K562 (cell line): ENCODE results near the gene STEAP3. TPM values are rescaled to one million over a fixed set of nuclear protein-coding genes. Genes with fewer than 3 reads are reported as not detected.

ENCODE experiments used
- ATAC-seq: fragments of 200-7000 bp; cut with Tn5 transposase; 3 replicates; pipeline ENCODE4 v1.9.1; 2020; ENCODE audit warnings: moderate library complexity
- BruUV-seq: library from RNA; stranded (reverse); fragments of 400-500 nt; replicated peaks from 2 replicates; lab custom pipeline; 2021; lab: Mats Ljungman, UMichigan
- CTCF ChIA-PET: fragments of 300-600 bp; formaldehyde crosslinking; extraction: SDS; loops from one replicate; lab custom pipeline; 2021; ENCODE audit warnings: low intra/inter-chr PET ratio; lab: Yijun Ruan, JAX
- POLR2A ChIA-PET: fragments of 300-600, 350-650 bp; sonication (Branson Sonifier 250); formaldehyde crosslinking; extraction: SDS; loops from one replicate; lab custom pipeline; 2021; ENCODE audit warnings: antibody characterized with exemption, inconsistent platforms; lab: Yijun Ruan, JAX
- DNase-seq, 4 experiments: peaks; one replicate each; pipeline versions ENCODE4 v3.0.0 to v3.0.0-alpha.2; 2011 to 2018; ENCODE audit warnings: low spot score in 3 of 4, mixed read lengths in 3 of 4; ENCODE audit errors: extremely low read depth in 1 of 4
- FAIRE-seq: peaks from 2 replicates; lab custom pipeline; 2011; peaks lifted over from hg19 to GRCh38; lab: Jason Lieb, UNC
- H2AFZ ChIP-seq: 2 replicates; pipeline ENCODE4 v1.6.0; 2011; ENCODE audit warnings: low read depth, low read length, control low read depth, inconsistent platforms
- H3K27ac ChIP-seq: fragments of 200-600 bp; 3 replicates; pipeline ENCODE4 v1.8.0; 2011; ENCODE audit warnings: low read depth, mild to moderate bottlenecking, control low read depth, inconsistent platforms, low read length, moderate library complexity, mixed read lengths; ENCODE audit errors: extremely low read depth
- H3K27me3 ChIP-seq, 2 experiments: fragments of 300-600 bp in 1 of 2; 2 replicates in 1 of 2; 3 replicates in 1 of 2; pipeline versions ENCODE4 v1.6.0 to v1.8.0; 2011; ENCODE audit warnings: inconsistent platforms in 2 of 2, low read length in 2 of 2, mild to moderate bottlenecking in 1 of 2, mixed read lengths in 1 of 2, moderate library complexity in 1 of 2; ENCODE audit not compliant: control insufficient read depth in 2 of 2, insufficient read depth in 2 of 2
- H3K36me3 ChIP-seq: fragments of 300-600 bp; 3 replicates; pipeline ENCODE4 v1.8.0; 2011; ENCODE audit warnings: mild to moderate bottlenecking, low read length, inconsistent platforms; ENCODE audit not compliant: control insufficient read depth, insufficient read depth
- H3K4me1 ChIP-seq, 2 experiments: fragments of 200-600 bp in 1 of 2; replicated peaks in 1 of 2; 2 replicates in 1 of 2; 3 replicates in 1 of 2; pipeline versions ENCODE4 v1.5.1 to v1.8.0; 2011; ENCODE audit warnings: inconsistent platforms in 2 of 2, low read length in 2 of 2, mild to moderate bottlenecking in 1 of 2, mixed read lengths in 1 of 2, moderate library complexity in 1 of 2; ENCODE audit not compliant: control insufficient read depth in 2 of 2, insufficient read depth in 2 of 2
- H3K4me2 ChIP-seq: 2 replicates; pipeline ENCODE4 v1.6.1; 2011; ENCODE audit warnings: low read length, control low read depth, inconsistent platforms, mixed read lengths; ENCODE audit not compliant: insufficient read depth
- H3K4me3 ChIP-seq: fragments of 200-600 bp; sonication (generic), shearing (Covaris generic); 2 replicates; pipeline ENCODE4 v1.5.1; 2016; ENCODE audit warnings: control low read depth, inconsistent platforms
- H3K79me2 ChIP-seq: fragments of 200-600 bp; 3 replicates; pipeline ENCODE4 v1.8.0; 2011; ENCODE audit warnings: low read length, inconsistent platforms; ENCODE audit not compliant: control insufficient read depth, insufficient read depth
- H3K9ac ChIP-seq, 2 experiments: 2 replicates each; pipeline versions ENCODE4 v1.6.0 to v1.6.1; 2011; ENCODE audit warnings: low read depth in 2 of 2, low read length in 2 of 2, control low read depth in 1 of 2, inconsistent platforms in 1 of 2, mild to moderate bottlenecking in 1 of 2, mixed read lengths in 1 of 2; ENCODE audit not compliant: insufficient read depth in 1 of 2
- H3K9me1 ChIP-seq: one replicate; pipeline ENCODE4 v1.6.0; 2011; ENCODE audit warnings: inconsistent platforms, mild to moderate bottlenecking, low read length, moderate library complexity; ENCODE audit not compliant: control insufficient read depth, insufficient read depth
- H3K9me3 ChIP-seq: replicated peaks from 2 replicates; pipeline ENCODE4 v1.5.1; 2011; ENCODE audit warnings: low read depth, low read length, inconsistent platforms; ENCODE audit not compliant: control insufficient read depth, insufficient read depth
- H4K20me1 ChIP-seq: replicated peaks from 2 replicates; pipeline ENCODE4 v1.6.1; 2011; ENCODE audit warnings: low read length, inconsistent platforms, mixed read lengths; ENCODE audit not compliant: control insufficient read depth, insufficient read depth
- CBFB ChIP-seq: sonication (generic); formaldehyde crosslinking; IDR thresholded peaks from 2 replicates; pipeline ENCODE4 v1.4.0; 2020; ENCODE audit warnings: mild to moderate bottlenecking, missing genetic modification reagents
- GATA2 ChIP-seq: sonication (generic); formaldehyde crosslinking; IDR thresholded peaks from 2 replicates; pipeline ENCODE4 v1.4.0; 2020; ENCODE audit warnings: mild to moderate bottlenecking, missing genetic modification reagents
- IRF1 ChIP-seq: sonication (generic); formaldehyde crosslinking; IDR thresholded peaks from 2 replicates; pipeline ENCODE4 v1.8.0; 2022; ENCODE audit warnings: missing genetic modification reagents, mild to moderate bottlenecking, borderline replicate concordance
- MXI1 ChIP-seq: IDR thresholded peaks from 2 replicates; pipeline ENCODE4 v1.6.1; 2011; ENCODE audit warnings: low read depth, mild to moderate bottlenecking, improper control_type of control experiment, low read length
- SIRT6 ChIP-seq: IDR thresholded peaks from one replicate; pipeline ENCODE4 v1.6.1; 2012; ENCODE audit warnings: low read depth, mild to moderate bottlenecking, control low read depth, inconsistent platforms, low read length, moderate library complexity
- TFAP4 ChIP-seq: sonication (generic); formaldehyde crosslinking; IDR thresholded peaks from 2 replicates; pipeline ENCODE4 v1.8.0; 2022; ENCODE audit warnings: missing genetic modification reagents, mild to moderate bottlenecking, moderate library complexity, borderline replicate concordance
- ZNF436 ChIP-seq: fragments of 250-450, 450-650 bp; sonication (Bioruptor Pico); formaldehyde crosslinking; IDR thresholded peaks from 2 replicates; pipeline ENCODE4 v1.7.0; 2020; ENCODE audit warnings: mild to moderate bottlenecking
- WGBS: fragments of 100-300 bp; shearing (Covaris generic); methylation state at CpG from one replicate; pipeline ENCODE4 v1.1.6; 2016; ENCODE audit warnings: low coverage, mixed read lengths; ENCODE audit not compliant: insufficient coverage; ENCODE audit errors: missing lambda C conversion rate; 5-methylcytosine and 5-hydroxymethylcytosine counted together
- in situ Hi-C: fragments of 300-500 bp; cut with MboI; formaldehyde crosslinking; loops from 4 replicates; pipeline ENCODE4 v1.15.0; 2018; ENCODE audit warnings: inconsistent platforms, mixed read lengths
- intact Hi-C: fragments of 100-400 bp; cut with micrococcal nuclease; formaldehyde crosslinking; loops from 2 replicates; pipeline ENCODE4 v1.14.2; 2022
- polyA plus RNA-seq, 8 experiments: library from polyadenylated mRNA; depleted of rRNA in 4 of 8; stranded (reverse) in 5 of 8; unstranded in 3 of 8; fragments of >200 nt; fragmentation: Nextera tagmentation in 2 of 8; fragmentation: Illumina TruSeq in 1 of 8; extraction: Ambion mirVana in 2 of 8; extraction: Trizol in 1 of 8; gene quantifications; 2 replicates each; pipeline versions ENCODE4 v1.2.1 to v1.2.3, GENCODE V29; 2011 to 2014; ENCODE audit warnings: inconsistent platforms in 1 of 8, missing spikeins in 1 of 8
- total RNA-seq, 7 experiments: library from RNA; depleted of rRNA in 6 of 7; stranded (reverse); fragments of >200 nt in 6 of 7; fragmentation: Illumina TruSeq in 2 of 7; extraction: Trizol in 2 of 7; gene quantifications; 2 replicates each; pipeline versions ENCODE4 v1.2.1 to v1.2.3, GENCODE V29; 2011 to 2021; ENCODE audit warnings: low replicate concordance in 1 of 7
- TF ChIP-seq, protein P1 (sequence below): fragments of 250-450 bp; sonication (Bioruptor Pico); IDR thresholded peaks from 2 replicates; pipeline ENCODE4 v1.8.0; 2022; ENCODE audit warnings: moderate library complexity, mild to moderate bottlenecking, inconsistent platforms
- TF ChIP-seq, protein P2 (sequence below), 2 experiments: fragments of 450-650 bp; formaldehyde crosslinking in 1 of 2; IDR thresholded peaks; 2 replicates each; pipeline versions ENCODE4 v1.4.0 to v1.6.1; 2014 to 2020; ENCODE audit warnings: mild to moderate bottlenecking in 2 of 2, borderline replicate concordance in 1 of 2, low read depth in 1 of 2

The STEAP3 gene
- total and polyA plus RNA-seq, 9 of the 15 experiments (the other 6 are each of a cell fraction or from before 2014, with no cell fraction given) = 1.8 to 31.6 (median 9.0) TPM

GRCh38 chr2:119179991-119180390 lies 43.6 kb upstream of the STEAP3 start:
- Histone ChIP-seq H3K4me1 (peaks cover 4 to 11% of the 10 kb centered on the region in 2 experiments; a peak in 4 of 5 replicates), H3K9me3 (no peaks in the 10 kb centered on the region), H3K4me2 (no peak overlapping the region), H3K4me3 (no peak overlapping the region), H3K27ac (no peak overlapping the region), H2AFZ (no peak overlapping the region), H3K79me2 (no peaks in the 10 kb centered on the region), H3K27me3 (peaks cover 0 to 17% of the 10 kb centered on the region in 2 experiments; a peak in 3 of 5 replicates), H3K36me3 (no peaks in the 10 kb centered on the region), H4K20me1 (0 out of 2 replicates have a peak, but pooled peaks cover 5% of the 10 kb centered on the region), H3K9me1 (no peaks in the 10 kb centered on the region), H3K9ac (no peak overlapping the region)
- TF ChIP-seq GATA2 (no peak), CBFB (CRISPR knock-in tag) (no peak), SIRT6 (no peak), MXI1 (no peak), TFAP4 (CRISPR knock-in tag) (no peak), ZNF436 (CRISPR knock-in tag) (no peak), IRF1 (CRISPR knock-in tag) (no peak)
- TF ChIP-seq, protein P1, sequence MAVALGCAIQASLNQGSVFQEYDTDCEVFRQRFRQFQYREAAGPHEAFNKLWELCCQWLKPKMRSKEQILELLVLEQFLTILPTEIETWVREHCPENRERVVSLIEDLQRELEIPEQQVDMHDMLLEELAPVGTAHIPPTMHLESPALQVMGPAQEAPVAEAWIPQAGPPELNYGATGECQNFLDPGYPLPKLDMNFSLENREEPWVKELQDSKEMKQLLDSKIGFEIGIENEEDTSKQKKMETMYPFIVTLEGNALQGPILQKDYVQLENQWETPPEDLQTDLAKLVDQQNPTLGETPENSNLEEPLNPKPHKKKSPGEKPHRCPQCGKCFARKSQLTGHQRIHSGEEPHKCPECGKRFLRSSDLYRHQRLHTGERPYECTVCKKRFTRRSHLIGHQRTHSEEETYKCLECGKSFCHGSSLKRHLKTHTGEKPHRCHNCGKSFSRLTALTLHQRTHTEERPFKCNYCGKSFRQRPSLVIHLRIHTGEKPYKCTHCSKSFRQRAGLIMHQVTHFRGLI = no peak
- TF ChIP-seq, protein P2, sequence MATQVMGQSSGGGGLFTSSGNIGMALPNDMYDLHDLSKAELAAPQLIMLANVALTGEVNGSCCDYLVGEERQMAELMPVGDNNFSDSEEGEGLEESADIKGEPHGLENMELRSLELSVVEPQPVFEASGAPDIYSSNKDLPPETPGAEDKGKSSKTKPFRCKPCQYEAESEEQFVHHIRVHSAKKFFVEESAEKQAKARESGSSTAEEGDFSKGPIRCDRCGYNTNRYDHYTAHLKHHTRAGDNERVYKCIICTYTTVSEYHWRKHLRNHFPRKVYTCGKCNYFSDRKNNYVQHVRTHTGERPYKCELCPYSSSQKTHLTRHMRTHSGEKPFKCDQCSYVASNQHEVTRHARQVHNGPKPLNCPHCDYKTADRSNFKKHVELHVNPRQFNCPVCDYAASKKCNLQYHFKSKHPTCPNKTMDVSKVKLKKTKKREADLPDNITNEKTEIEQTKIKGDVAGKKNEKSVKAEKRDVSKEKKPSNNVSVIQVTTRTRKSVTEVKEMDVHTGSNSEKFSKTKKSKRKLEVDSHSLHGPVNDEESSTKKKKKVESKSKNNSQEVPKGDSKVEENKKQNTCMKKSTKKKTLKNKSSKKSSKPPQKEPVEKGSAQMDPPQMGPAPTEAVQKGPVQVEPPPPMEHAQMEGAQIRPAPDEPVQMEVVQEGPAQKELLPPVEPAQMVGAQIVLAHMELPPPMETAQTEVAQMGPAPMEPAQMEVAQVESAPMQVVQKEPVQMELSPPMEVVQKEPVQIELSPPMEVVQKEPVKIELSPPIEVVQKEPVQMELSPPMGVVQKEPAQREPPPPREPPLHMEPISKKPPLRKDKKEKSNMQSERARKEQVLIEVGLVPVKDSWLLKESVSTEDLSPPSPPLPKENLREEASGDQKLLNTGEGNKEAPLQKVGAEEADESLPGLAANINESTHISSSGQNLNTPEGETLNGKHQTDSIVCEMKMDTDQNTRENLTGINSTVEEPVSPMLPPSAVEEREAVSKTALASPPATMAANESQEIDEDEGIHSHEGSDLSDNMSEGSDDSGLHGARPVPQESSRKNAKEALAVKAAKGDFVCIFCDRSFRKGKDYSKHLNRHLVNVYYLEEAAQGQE (IDR thresholded peaks at IDR 0.05; ENCODE audit: borderline replicate concordance) = no peak
- TF ChIP-seq, protein P2 (CRISPR knock-in tag; IDR thresholded peaks at IDR 0.05; ENCODE audit: low read depth) = no peak
- no TSS peak for BruUV-seq
- POLR2A ChIA-PET = no interaction called here
- intact Hi-C loops = no loop called here
- CTCF ChIA-PET = no interaction called here
- no peak for DNase-seq
- no peak for ATAC-seq
- in situ Hi-C loops = no loop called here
- WGBS = 27% methylated on average over 7 of the region's 7 CpGs
- no peak for FAIRE-seq
